HG02798 (cell line): ENCODE results near the gene GPALPP1.
"Not testable (repeated sequence)": the region's sequence is repeated elsewhere in the genome, so short reads cannot be mapped to it uniquely, and the experiment has no call there.

Experiments used
- ATAC-seq: cut with Tn5 transposase; IDR thresholded peaks from one replicate; pipeline ENCODE4 v1.9.1; 2021; ENCODE audit warnings: mild to moderate bottlenecking; ENCODE audit not compliant: unreplicated experiment, poor library complexity

The GPALPP1 gene

GRCh38 chr13:44989071-44989889, at the start of gene GPALPP1, which contains the start of gene NUFIP1:
Gene GPALPP1, plus strand, starts transcription at chr13:44989538. Its CDS starts 117 bp downstream, at chr13:44989655.
Gene NUFIP1, minus strand, starts transcription at chr13:44989471. Its CDS starts 35 bp downstream, at chr13:44989436.
- peak; percentile 99 for ATAC-seq

GRCh38 chr13:44943411-44943810, 45.9 kb upstream of the GPALPP1 start:
- ATAC-seq = not testable (repeated sequence)

GRCh38 chr13:44951184-44951583, 38.2 kb upstream of the GPALPP1 start:
- ATAC-seq = no peak

GRCh38 chr13:44952671-44953070, 36.7 kb upstream of the GPALPP1 start:
- no peak for ATAC-seq

GRCh38 chr13:44954224-44954623, 35.1 kb upstream of the GPALPP1 start:
- no peak for ATAC-seq

- no peak for ATAC-seq
Measured at GRCh38 chr13:44955406-44955805, 33.9 kb upstream of the GPALPP1 start.

- ATAC-seq = no peak
Measured at GRCh38 chr13:44961997-44962396, 27.3 kb upstream of the GPALPP1 start.

- ATAC-seq = no peak
Measured at GRCh38 chr13:44967704-44968433, 21.5 kb upstream of the GPALPP1 start.

- no peak for ATAC-seq
Measured at GRCh38 chr13:44968434-44968815, 20.9 kb upstream of the GPALPP1 start.

GRCh38 chr13:44969551-44970484, 19.5 kb upstream of the GPALPP1 start:
- no peak for ATAC-seq

GRCh38 chr13:44971656-44972595, 17.4 kb upstream of the GPALPP1 start:
- no peak for ATAC-seq

- ATAC-seq = no peak
Measured at GRCh38 chr13:44972956-44973581, 16.3 kb upstream of the GPALPP1 start.

GRCh38 chr13:44974056-44974793, 15.1 kb upstream of the GPALPP1 start:
- ATAC-seq = peak; percentile 48

GRCh38 chr13:44976196-44976595, 13.1 kb upstream of the GPALPP1 start:
- ATAC-seq = no peak

- ATAC-seq = no peak
Measured at GRCh38 chr13:44976949-44977583, 12.3 kb upstream of the GPALPP1 start.

GRCh38 chr13:44978328-44978727, 11.0 kb upstream of the GPALPP1 start:
- ATAC-seq = no peak

- no peak for ATAC-seq
Measured at GRCh38 chr13:44989941-44990340, 603 bp downstream of the GPALPP1 start.

- no peak for ATAC-seq
Measured at GRCh38 chr13:45003417-45003816, 14.1 kb downstream of the GPALPP1 start.
